DMS79 treated with DMSO at 0.1 percent for 48 hours (cell line): ENCODE data around the gene ILKAP.

Experiments
- DNase-seq: peaks from one replicate; lab custom pipeline; 2025; lab: John Stamatoyannopoulos, UW

The ILKAP gene

DNA sequence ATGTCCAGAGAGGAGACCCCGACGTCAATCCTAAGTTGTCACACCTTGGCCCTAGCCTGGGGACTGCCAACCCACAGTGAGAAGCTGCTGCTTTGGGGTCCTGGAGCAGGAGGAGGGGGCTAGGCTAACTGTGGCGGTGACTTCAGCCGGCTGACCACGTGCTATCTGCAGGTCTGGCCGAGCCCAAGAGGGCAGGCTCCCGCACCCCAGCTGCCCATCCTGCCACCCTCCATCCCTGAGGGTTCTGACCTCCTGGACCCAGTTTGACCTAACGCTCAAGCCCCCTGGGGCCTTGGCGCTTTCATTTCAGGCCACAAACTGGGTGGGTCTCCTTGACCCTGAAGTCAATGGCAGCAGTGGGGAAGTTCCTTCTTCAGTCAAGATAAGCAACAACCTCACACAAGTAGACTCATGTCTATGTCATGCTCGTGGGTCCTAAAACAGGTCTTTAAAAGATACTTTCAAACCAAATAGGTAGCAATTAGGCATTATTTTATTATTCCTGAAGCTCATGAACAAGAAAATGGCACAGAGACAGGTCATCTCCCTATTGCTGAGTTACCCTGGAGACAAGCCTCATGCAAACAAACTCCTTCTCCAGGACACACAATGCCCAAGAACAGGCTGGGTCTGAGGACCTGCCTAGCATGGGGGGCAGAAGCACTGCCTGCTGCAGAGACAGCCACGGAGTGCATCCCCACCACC lies 34.1 kb upstream of the ILKAP start:
- DNase-seq, result no peak

- DNase-seq, result no peak
Measured at GRCh38 chr2:238236571-238236970, 33.1 kb upstream of the ILKAP start.

- DNase-seq, result no peak
Measured at GRCh38 chr2:238235856-238236255, 32.4 kb upstream of the ILKAP start.

DNA sequence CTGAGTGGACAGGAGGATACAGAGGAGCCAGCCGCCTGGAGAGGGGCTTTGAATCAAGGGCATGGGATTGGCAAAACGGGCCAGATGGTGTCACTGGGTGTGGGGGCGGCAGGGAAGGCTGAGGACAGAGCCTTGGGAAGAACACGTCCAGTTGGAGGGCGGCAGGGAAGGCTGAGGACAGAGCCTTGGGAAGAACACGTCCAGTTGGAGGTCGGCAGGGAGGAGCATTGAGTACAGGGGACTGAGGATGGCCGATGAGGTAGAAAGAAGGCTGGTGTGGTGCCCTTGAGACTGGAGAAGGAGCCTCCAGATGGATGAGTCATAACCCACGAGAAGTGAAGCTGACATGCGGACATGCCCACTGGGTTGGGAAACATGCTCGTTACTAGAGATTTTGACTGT lies 31.8 kb upstream of the ILKAP start:
- no peak for DNase-seq

GRCh38 chr2:238233625-238234024 lies 30.1 kb upstream of the ILKAP start:
- no peak for DNase-seq

GRCh38 chr2:238231809-238232208 lies 28.3 kb upstream of the ILKAP start:
- no peak for DNase-seq

GRCh38 chr2:238231251-238231793 lies 27.8 kb upstream of the ILKAP start:
- DNase-seq, result no peak

DNA sequence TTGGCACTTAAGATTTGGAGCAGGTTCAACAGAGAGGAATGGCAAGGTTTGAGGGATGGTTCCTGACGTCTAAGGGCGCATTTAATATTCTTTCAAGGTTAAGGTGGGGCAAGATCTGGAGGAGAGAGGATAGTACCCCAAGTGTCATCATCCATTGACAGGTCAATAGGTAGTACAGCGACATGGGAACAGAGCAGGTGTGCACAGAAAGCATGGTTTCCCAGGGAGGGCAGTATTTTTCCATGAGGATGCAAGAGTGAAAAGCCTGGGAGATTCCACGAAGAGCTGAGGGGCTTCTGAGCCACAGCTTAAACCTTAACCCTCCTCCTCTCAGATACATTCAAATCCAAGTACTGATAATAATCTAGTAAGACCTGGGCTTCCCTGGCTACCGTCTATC lies 27.2 kb upstream of the ILKAP start:
- DNase-seq, result no peak

GRCh38 chr2:238228700-238229099 lies 25.2 kb upstream of the ILKAP start:
- DNase-seq, result no peak

DNA sequence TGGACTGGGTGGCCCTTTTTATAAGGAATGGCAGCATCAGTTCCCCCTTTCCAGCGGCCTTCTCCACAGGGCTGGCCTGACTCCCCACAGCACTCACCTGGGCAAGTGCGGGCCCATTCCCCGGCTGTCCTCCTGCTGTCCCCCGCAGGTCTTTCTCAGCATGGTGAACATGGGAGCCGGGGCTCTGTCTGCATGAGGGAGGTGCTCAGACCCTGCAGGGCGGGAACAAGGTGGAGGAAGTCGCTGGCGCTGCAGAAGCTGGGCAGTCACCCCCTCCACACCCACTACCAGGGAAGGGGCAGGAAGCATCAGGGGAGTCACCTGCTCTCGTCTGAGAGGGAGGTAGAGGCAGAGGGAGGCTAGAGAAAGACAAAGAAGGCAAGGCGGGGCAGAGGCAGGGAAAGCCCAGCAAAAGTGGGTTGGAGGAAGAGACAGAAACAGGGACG lies 24.1 kb upstream of the ILKAP start:
- DNase-seq, result no peak

- DNase-seq, result no peak
Measured at GRCh38 chr2:238226698-238227586, 23.4 kb upstream of the ILKAP start.

GRCh38 chr2:238225911-238226697 lies 22.6 kb upstream of the ILKAP start:
- no peak for DNase-seq

DNA sequence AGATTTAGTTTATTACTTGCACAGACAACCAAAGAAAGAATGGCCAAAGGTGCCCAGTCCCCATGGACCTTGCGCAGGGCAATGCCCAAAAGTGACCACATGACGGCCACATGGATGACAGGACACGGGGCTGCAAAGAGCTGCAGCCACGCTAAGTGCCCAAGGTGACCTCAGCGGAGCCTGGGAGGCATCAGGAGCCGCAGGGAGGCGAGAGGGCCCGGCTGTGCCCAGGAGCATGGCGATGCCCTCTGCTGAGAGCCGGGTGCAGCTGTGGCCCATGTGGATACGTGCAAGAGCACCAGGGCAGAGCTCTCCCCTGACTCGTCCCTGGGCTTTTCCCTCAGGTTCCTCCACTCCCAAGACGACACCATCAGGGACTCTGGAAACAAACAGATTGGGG lies 21.6 kb upstream of the ILKAP start:
- DNase-seq, result no peak

DNA sequence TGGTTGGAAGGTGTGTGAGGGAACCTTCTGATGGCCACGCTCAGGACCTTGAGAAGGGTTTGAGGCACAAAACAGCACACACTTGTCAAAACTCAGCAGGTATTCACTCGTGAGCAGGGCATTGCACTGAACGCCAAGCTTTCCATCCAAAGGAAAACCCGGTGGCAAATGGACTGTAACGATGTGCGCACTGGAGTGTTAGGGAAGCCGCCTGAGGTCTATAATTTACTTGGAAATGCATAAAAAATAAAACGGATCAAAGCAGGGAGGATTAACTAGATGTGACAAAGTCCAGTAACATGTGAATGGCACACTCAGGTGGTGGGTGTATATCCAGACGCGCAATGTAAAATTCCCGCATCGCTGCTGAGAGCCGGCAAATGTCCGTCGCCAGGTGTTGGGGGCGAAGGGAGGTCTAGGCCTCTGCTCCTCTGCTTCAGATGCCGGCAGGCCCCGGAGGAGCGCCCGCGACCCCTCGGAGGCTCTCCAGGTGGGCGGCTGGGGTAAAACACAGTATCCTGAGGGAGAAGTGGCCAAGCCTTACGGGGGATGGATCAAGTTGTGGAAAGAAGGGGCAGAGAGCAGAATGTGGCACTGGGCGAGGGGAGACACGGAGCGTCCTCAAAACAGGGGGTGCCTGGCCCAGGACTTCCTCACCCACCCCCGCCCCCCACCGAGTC lies 21.0 kb upstream of the ILKAP start:
- no peak for DNase-seq

DNA sequence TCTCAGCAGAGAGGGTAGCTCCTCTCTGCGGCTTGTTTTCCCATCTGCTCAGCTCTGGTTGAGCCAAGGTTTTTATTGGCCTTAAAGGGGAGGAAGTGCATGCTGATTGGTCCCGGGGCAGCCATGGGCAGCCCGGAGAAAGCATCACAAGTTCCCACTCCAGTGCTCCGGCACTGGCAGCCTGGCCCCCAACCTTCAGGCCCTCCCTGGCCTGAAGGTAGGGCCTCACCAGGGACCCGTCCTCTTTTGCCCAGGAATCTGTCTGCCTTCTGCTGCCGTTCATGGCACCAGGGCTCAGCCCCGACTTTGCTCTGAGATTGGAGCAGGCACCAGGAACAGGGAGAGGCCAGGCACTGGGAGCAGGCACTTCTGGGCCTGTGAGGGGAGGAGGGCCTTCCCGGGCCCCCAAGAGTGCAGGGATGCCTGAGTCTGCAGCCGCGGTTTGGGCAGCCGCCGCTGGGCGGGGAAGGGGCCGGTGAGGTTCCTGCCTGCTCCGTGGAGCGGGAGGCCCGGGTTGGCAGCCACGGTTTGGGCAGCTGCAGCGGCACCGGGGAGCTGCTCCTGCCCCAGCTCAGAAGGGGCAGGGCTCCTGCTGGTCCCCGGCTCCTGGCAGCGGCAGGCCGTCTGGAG lies 17.5 kb upstream of the ILKAP start:
- no peak for DNase-seq

- no peak for DNase-seq
Measured at GRCh38 chr2:238220274-238220891, 16.9 kb upstream of the ILKAP start.

DNA sequence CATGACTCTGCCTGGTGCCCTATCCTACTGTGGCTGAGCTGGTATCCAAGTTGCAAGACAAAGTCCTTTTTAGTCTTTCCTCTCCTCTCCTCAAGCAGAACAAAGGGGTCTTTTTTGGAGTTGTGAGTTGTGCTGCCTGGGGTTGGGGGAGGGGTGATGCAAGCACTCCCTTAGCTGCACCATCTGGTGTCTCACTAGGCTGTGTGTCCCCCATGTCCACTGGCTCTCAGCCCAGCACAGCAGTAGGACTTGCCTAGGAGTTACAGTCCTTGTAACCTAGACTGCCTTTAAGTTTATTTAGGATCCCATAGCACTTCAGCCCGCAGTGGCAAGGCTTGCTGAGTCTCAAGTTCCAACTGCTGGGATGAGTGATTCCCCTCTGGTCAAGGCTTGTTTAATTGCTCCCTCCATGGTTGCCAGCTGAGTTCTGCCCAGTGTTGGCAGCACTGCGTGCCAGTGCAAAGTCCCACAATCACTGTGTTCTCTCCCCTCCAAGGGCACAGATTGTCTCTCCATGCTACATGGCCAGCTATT lies 13.2 kb upstream of the ILKAP start:
- no peak for DNase-seq

- no peak for DNase-seq
Measured at GRCh38 chr2:238207006-238207405, 3.5 kb upstream of the ILKAP start.

- no peak for DNase-seq
Measured at GRCh38 chr2:238203973-238204683, 633 bp upstream of the ILKAP start.
